ENCODE data around the gene SEMA4A.

DNA sequence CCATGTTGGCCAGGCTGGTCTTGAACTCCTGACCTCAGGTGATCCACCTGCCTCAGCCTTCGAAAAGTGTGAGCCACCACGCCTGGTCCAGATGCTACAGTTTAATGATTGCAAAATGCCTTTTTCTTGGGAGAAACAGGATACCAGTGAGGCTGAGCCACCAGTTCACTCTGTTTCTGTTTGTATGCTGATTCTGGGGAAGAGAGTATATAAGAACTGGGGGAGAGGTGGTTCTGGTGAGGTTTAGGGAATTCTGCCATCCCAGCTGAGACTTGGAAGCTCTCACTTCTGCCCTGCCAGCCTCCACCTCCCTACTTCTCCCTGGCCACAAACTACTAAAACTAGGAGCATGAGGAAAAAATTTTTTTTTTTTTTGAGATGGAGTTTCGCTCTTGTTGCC lies 51.3 kb downstream of the SEMA4A start:
- TF ChIP-seq EZH2 (IDR thresholded peaks at IDR 0.05) (no peak), POLR2AphosphoS5 (IDR thresholded peaks at IDR 0.05; ENCODE audit: borderline replicate concordance, low read depth, low read length) (no peak)
